HTERT RPE-1 (cell line): ENCODE data around the gene MED29.

Source experiments
- in situ Hi-C: fragments of 300-500 bp; cut with MboI; formaldehyde crosslinking; loops from 4 replicates; pipeline ENCODE4 v1.14.3; 2020; ENCODE audit warnings: low sequenced_read_pairs

The MED29 gene

GRCh38 chr19:39426170-39426569, 35.0 kb downstream of the MED29 start:
- in situ Hi-C loops, result no loop called here

GRCh38 chr19:39427707-39428106, 36.5 kb downstream of the MED29 start:
- in situ Hi-C loops, result no loop called here

DNA sequence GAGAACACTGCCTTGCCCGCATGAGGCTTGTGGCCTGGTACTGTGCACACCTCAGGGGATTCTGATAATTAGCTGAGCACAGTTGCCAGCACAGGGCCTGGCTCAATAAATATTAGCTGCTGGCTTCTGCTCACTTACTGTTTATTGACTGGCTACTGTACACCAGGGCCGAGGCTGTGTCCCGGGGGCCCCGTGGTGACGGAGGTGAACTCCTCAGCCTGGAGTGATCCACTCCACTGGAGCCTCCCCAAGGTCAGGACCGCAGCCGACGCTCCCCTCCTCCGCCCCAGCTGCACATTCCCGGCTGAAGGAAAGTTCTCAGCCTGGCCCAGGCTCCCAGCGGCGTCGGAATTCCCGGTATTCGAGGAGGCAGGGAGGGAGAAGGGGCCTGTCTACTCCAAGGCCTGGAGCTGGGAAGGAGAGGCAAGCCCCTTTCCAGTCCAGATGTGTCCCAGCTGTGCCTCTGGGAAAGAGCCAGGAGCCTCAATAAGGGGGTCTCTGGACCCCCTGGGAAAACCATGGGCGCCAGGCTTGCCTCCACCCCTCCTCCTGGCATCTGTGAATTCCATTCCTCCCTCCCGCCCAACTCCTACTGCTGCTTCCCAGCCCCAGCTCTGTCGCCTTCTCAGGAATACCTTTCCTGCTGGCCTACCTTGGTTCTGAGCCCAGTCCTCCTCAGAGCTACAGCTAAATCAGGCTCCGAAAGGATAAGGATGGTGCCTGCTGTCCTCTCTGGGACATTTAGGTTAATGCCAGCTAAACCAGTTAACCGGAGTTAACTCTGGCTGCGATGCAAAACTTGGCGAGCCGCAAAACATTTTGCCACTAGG, 37.3 kb downstream of the MED29 start:
- in situ Hi-C loops, result no loop called here

GRCh38 chr19:39430675-39431593, 39.8 kb downstream of the MED29 start:
- in situ Hi-C loops, result no loop called here

DNA sequence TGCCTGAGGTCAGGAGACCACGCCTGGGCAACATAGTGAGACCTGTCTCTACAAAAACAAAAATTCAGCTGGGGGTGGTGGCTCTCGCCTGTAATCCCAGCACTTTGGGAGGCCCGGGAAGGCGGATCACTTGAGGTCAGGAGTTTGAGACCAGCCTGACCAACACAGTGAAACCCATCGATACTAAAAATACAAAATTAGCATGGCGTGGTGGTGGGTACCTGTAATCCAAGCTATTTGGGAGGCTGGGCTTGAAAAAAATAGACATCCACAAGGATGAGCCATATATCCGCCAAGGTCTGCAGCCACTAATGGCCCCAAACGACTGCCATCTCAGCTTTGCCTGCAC, 41.5 kb downstream of the MED29 start:
- in situ Hi-C loops, result no loop called here

DNA sequence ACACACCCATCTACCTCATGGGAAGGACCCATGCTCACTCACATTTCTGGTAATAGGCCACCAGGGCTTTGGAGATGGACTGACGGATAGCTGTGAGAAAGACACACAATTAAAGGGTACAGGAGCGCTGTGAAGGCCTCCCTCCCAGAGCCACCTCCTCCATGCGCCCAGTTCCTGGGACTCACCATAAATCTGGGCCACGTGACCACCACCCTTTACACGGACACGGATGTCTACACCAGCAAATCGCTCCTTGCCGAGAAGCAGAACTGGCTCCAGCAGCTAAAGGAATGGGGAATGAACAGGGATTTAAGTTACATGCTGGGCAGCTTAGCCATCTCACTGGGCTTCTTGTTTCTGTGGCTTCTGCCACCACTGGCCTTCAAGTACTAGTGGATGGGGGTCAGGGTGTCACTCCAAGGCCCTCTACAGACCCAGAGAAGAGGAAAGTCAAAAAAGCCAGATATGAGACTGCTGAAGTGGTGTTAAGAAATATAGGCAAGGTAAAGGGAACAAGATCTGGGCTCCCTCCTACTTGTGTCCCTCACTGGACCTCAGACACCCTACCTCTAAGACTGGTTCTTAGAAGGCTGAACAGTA, 42.4 kb downstream of the MED29 start:
- in situ Hi-C loops, result no loop called here

GRCh38 chr19:39434123-39435076, 43.2 kb downstream of the MED29 start:
- in situ Hi-C loops, result no loop called here

GRCh38 chr19:39435499-39436349, 44.5 kb downstream of the MED29 start, which contains the start of gene RPS16:
RPS16 (minus strand) TSS chr19:39435949; CDS start chr19:39435895, 54 bp downstream.
- in situ Hi-C loops, result no loop called here

DNA sequence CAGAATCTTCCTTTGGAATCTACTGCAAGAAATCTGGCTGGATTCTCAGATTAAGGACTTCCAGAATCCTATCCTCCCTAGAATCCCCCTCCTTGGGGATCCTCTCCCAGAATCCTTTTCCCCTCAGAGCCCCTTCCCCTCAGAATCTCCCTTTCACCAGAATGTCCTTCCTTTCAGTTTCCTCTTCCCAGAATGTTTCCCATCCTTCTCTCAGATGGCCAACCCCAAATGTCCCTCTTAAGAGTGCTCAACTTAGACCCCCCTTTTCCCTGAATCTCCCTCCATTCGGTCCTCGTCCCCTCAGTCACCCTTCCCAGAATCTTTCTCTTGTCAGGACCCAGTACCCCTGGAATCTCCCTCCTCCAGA, 45.2 kb downstream of the MED29 start:
- in situ Hi-C loops, result no loop called here

DNA sequence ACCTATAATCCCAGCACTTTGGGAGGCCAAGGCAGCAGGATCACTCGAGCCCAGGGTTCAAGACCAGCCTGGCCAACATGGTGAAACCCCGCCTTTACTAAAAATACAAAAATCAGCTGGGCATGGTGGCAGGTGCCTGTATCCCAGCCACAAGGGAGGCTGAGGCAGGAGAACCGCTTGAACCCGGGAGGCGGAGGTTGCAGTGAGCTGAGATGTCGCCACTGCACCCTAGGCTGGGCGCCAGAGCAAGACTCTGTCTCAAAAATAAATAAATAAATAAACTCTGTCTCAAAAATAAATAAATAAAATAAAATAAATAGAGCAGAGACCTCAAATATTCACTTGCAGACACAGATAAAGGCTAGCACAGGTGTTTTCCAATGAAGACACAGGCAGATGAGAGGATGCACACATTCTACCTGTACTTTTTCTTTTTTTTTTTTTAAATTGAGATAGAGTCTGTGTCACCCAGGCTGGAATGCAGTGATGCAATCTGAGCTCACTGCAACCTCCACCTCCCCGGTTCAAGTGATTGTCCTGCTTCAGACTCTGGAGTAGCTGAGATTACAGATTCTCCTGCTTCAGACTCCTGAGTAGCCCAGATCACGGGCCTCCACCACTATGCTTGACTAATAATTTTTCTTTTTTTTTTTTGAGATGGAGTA, 47.2 kb downstream of the MED29 start:
- in situ Hi-C loops, result no loop called here

DNA sequence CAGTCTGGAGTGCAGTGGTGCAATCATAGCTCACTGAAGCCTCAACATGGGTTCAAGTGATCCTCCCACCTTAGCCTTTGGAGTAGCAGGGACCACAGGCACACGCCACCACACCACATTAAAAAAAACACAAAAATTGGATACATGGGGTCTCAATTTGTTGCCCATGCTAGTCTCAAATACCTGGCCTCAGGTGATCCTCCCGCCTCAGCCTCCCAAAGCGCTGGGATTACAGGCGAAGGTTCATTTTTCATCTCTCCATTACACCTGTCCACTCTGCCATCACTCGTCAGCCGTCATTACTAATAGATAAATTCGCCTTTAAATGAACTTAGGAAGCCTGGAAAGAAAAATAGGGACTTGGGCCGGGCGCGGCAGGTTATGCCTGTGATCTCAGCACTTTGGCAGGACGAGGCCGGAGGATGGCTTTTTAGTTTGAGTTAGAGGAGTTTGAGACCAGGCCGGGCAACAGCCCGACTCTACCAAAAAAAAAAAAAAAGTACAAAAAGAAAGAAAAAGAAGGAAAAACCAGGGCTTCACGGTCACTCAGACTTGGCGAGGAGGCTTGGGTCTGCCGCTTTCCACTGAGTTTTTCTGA, 53.5 kb downstream of the MED29 start:
- in situ Hi-C loops, result no loop called here

DNA sequence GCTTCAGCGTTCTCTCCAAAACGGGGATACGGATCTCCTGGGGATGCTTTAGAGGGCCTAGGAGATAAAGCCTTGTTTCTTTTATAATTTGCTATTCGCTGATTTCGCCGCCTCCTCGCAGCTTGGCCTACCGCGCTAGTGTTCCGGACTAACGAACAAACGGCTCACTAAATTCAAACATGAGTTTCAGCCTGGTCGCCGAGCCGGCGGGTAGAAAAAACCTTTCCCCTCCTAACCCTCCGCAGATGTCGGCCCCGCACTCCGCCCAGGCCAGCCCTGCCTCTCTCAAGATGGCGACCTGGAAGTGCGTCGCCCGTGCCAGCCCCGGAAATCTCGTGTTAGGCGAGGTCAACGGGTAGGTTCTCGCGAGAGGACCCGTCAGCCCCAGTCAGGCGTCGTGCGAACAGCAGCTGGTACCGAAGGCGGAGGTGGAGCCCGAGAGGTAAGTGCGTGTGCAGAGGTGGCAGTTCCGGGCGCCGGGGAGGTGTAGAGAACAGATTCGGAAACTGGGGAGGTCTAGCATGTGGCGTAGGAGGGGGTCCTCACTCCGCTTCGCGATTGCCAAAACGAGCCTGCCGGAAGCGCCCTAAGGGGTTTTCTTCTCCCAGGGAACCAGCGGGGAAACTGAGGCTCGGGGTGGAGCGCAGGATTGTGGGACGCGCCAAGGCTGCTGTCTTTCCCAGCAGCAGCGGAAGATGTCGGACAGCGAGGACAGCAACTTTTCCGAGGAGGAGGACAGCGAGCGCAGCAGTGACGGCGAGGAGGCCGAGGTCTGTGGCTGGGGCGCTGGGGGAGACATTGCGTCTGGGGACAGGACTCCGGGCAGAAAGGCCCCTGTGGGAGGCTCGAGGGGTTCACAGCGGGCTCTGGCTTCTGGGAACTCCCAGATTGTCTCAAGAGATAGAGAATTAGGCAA, 54.3 kb downstream of the MED29 start, which contains the start of gene SUPT5H:
SUPT5H (plus strand) TSS at position 387 of the 916 bp plus-strand sequence; CDS start at position 696, 309 bp downstream.
- in situ Hi-C loops, result no loop called here

GRCh38 chr19:39446365-39447084, 55.3 kb downstream of the MED29 start:
- in situ Hi-C loops, result no loop called here

GRCh38 chr19:39448271-39448670, 57.1 kb downstream of the MED29 start:
- in situ Hi-C loops, result no loop called here

DNA sequence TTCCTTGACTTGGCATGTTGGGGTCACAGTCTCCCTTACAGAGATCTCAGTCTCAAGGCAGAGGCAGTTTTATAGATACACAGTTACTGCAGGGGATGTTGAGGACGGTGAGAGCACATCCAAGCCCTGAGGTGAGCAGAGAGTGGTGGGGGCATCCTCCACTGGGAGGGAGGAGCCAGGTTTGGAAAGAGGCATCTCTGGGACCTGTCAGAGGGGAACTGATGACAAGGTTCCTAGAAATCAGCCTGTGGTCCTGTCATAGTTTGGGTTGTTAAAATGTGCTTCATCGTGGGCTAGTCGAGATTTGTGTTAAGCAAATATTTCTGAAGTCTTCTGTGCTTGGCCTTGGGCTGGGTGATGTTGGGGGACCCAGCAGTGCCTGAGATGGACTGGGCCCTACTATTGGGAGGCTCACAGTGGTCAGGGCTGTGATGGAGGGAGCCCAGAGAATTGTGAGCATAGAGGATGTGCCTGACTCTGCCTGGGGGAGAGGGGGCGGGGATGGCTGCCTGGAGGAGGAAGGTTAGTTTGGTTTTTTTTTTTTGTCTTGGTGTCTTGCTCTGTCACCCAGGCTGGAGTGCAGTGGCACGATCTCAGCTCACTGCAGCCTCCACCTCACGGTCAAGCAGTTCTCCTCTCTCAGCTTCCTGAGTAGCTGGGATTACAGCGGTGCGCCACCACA, 58.1 kb downstream of the MED29 start:
- in situ Hi-C loops, result no loop called here
